ENCODE measurements around the gene KCNJ5.

Gene KCNJ5

DNA sequence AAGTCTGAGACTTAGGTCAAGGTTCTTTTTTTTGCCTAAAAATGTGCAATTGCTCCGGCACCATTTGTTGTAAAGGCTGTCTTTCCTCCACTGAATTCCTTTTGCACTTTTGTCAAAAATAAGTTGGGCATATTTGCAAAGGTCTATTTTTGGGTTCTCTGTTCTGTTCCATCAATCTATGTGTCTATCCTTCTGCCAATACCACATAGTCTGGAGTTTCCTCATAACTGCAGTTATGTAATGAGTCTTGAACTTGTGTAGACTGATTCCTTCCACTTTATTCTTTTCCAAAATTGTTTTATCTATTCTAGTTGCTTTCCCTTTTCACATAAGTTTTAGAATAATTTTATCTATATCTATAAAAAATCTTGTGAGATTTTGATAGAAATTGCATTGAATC lies 6.7 kb downstream of the KCNJ5 start:
- DNase-seq = no peak

- DNase-seq = no peak
These were observed 7.6 kb downstream of the KCNJ5 start for GRCh38 chr11:128898580-128899344.

DNA sequence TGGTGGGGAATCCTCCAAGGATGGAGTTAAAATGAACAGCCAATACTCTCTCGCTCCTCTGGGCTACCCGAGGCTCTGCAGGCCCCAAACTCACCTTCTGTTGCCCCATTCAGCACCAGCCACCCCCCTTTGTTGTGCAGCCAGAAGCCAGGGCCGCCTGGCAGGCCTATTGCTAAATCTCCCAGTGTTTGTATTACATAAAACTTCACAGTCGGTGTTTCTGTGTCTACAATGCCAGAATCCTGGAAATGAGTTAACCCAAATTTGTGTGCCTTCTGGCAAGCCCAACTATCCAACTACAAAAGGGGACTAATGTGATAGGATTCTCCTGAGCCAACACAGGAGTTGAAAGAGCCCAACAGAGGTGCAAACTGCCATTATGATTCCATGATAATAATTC lies 9.3 kb downstream of the KCNJ5 start:
- no peak for DNase-seq

- DNase-seq = no peak
These were observed 10.7 kb downstream of the KCNJ5 start for GRCh38 chr11:128901653-128902514.

DNA sequence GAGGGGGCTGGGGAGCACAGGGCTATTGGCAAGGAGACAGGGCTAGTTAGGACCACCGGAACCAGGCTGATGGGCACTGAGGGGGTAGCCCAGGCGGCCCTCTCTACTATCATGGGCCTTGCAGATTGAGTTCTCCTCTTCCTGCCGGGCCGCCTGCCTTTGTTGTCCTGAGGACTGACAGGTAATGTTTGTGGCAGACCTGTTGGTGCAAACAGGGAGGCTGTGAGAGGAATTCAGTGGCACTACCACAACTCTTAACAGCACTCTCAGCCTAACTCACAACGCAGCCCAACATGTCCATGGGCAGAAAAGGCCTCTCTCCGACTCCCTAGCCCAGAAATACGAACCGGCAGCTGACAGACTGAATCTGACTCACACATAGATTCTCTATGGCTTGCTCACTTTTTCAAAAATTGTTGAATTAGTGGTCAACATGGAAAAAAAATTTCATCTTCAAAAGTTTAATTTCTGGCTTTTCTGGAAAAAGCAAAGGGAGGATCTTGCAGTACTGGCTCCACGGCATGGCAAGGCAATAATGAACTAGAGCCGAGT lies 11.4 kb downstream of the KCNJ5 start:
- DNase-seq = no peak

DNA sequence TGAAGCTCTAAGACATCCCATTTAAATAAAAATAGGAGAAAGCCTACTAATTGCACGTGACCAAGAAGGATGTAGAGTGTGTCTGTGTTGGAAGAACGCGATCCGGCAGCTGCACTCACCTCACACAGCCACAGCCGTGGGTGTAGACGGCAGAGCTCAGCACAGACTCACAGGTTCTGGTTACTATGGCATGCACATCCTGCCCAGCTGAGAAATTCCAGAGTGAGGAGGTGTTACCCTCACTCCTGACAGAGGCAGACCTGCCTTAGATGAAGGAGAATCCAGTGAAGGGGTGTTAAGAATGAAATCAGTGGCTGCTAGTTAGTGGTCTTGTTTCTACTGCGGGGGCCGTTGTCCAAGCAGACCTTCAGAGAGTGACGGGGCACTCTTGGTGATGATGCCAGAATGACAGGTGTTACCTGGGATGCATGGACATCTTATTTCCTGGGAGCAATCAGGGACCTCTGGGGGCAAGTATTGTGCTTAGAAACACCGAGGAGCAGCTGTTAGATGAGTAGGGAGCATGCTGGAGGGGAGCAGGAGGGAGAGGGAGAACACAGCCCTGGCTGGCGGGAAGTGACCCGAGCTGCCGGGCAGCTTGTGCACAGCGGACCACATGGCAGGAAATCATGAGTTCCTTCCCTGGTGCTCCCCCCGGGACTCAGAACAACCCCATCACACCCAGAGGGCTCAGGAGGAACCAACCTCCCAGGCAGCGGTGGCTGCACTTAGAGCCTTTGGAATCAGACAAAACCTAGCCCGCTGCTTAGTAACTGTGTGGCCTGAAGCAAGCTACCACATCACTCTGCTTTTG lies 12.3 kb downstream of the KCNJ5 start:
- DNase-seq = no peak

DNA sequence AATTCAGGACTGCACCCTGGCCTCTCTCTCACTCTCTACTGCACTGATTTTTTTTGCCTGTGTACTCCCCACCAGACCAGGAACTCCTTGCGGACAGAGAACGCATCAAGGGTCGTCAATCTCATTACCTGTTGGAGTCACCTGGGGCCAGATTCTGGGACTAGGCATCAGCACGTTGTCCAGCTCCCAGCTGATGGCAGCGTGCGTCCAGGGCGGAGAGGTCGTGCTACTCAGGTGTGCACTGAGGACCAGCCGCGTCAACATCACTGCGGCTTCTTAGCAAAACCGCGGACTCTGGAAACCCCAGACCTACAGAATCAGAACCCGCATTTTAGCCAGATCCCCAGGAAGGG lies 13.1 kb downstream of the KCNJ5 start:
- DNase-seq = no peak

DNA sequence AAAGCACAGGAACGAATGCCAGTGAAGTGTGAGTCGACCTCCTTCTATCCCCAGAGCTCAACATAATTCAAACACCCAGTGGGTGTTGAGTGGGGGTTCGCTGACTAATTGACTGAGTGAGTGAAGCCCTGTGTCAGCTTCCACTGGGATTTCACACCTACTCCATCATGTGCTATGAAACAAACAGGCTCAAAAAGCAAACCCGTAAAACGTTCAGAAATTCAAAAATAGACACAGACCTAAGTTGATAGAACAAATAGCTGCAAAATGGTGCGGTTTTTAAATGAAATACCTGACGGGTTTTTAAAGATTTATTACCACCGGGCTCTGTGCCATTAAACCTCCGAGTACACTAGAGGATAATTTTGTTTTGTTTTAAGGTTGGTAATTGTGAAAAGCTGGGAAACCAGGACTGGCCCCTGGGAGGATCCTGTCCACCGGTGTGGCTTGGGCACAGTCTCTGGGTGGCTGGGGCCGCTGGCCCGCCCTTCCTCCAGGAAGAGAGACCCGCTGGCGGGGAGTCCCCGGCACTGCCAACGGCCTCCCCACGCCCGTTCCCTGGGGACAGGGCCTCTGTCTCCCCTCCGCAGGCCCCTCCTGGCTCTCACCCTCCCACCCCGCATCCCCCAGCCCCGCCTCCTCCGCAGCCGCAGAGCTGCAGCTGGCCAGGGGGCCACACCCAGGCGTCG lies 13.6 kb downstream of the KCNJ5 start:
- DNase-seq = no peak

DNA sequence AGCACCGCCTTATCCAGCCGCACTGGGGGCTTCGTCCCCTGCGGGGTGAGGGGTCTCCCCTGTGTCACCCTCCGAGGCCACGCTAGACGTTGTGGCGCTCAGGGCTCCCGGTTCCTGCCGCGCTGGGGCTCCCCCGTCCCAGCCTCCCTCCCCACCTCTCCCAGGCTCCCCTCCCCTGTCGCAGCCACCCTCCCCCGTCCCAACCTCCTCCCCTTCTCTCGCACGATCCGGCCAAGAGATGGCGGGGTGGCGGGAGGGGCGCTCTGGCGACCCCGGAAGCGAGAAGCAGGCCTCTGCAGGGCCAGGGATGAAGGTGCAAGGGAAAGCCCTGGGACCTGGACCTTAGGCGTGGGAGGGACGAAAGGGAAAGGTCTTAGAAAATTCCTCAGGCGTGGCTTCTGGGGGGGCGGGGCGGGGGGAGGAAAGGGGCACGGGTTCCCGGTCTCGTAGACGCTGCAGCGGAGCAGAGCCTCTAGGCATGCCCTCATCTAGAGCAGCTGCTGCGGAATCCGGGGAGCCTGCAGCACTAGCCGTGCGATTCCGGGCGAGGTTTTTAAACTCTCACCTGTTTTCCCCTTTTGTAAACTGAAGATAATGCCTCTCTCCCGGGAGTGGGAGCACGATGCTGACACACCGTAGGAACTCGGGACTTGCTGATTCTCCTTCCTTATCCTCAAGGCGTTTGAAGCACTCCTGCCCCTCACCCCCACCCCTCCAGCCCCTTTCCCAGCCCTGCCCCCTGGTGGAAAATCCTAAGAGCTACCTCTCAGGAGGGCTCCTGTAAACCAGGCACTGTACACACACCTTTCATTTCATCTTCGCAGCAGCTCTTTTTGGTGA lies 14.4 kb downstream of the KCNJ5 start:
- peak; percentile 60 for DNase-seq

- no peak for DNase-seq
These were observed 15.3 kb downstream of the KCNJ5 start for GRCh38 chr11:128906185-128907050.

GRCh38 chr11:128907585-128907984 lies 16.4 kb downstream of the KCNJ5 start:
- no peak for DNase-seq

- DNase-seq = no peak
These were observed 17.5 kb downstream of the KCNJ5 start for GRCh38 chr11:128908391-128909246.

GRCh38 chr11:128909438-128910125 lies 18.4 kb downstream of the KCNJ5 start:
- no peak for DNase-seq

DNA sequence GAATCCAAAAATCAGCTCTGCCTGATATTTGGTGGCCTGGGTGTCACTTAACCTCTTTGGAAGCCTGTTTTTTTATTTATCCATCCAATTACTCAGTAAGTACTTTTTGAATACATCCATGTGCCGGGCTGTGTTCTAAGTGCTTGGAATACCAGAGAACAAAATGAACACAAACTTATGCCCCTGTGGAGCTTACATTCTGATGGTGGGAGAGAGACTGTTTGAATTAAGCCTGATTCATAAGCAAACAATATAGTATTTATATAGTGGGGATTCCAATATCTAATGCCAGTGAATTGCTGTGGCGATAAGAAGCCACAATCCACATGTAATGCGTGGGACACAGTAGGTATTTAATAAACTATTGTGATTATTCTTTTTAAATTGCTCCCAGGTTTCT lies 19.4 kb downstream of the KCNJ5 start:
- no peak for DNase-seq

- DNase-seq = no peak
These were observed 20.1 kb downstream of the KCNJ5 start for GRCh38 chr11:128911239-128911638.

DNA sequence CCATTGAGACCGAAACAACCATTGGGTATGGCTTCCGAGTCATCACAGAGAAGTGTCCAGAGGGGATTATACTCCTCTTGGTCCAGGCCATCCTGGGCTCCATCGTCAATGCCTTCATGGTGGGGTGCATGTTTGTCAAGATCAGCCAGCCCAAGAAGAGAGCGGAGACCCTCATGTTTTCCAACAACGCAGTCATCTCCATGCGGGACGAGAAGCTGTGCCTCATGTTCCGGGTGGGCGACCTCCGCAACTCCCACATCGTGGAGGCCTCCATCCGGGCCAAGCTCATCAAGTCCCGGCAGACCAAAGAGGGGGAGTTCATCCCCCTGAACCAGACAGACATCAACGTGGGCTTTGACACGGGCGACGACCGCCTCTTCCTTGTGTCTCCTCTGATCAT lies 20.5 kb downstream of the KCNJ5 start:
- no peak for DNase-seq

DNA sequence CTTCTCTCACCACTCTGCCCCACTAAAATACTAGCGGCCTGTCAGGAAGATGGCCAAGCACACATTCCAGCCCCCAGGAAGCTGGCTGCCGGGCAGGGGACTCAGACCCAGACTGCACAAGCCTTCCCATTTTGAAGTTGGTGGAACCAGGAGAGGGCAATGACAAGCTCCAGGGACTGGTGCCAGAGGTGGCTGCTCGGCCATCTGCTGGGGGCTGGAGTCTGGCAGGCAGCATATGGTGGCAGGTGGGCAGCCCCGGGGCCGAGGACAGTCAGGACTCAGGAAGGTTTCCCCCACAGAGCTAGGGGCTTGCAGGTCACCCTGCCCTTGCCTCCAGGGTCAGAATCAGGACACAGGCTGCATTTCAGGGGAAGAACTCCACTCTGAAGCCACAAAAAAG lies 22.6 kb downstream of the KCNJ5 start:
- DNase-seq = no peak

DNA sequence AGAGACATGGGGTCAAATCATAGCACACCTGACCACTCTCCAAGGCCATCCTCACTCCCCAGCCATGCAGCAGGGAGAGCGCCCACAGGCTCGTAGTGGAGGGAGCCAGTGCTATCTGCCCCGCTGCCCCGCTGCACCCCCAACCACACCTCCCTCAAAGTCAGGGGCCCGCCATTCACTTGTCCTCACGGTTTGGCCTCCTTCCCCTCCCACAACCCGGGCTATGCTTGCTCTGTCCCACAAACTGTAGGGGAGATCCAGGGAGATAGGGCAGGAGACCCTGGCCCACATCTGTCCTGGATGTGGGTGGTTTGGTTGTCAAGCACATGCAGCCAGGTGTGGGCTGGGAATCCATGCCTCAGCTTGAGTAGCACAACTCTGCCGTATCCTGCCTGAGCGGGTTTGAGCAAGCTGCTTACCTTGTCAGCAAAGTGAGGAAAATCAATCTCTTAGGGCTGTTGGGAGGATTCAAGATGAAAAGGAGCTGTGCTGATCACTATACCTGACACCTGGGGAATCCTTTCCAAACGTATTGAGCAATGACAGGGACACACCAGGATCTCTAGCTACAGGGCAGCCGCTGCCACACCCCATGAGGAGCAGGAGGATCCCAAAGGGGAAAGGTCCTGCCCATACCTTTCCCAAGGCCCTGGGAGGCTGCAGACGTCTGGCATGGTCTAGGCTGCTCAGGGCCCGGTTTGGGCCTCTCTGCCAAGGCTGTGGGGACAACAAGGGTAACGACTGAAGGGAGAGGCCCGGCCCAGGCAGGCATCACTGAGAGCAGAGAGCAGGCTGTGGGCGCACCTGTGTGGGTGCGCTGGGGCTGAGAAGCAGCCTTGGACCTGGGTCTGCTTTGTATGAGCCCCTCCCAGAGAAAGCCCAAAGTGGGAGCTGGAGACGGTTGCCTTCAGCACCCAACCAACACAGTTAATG lies 23.3 kb downstream of the KCNJ5 start:
- no peak for DNase-seq
